CD4-positive, alpha-beta T cell treated with Interleukin-6 at 100 ng/mL for 8 hours (primary cell): ENCODE data around the gene GPSM1.

Source experiments
- DNase-seq: peaks from one replicate; pipeline ENCODE4 v3.0.0-alpha.2; 2020; ENCODE audit warnings: mixed read lengths, low spot score

Gene GPSM1

DNA sequence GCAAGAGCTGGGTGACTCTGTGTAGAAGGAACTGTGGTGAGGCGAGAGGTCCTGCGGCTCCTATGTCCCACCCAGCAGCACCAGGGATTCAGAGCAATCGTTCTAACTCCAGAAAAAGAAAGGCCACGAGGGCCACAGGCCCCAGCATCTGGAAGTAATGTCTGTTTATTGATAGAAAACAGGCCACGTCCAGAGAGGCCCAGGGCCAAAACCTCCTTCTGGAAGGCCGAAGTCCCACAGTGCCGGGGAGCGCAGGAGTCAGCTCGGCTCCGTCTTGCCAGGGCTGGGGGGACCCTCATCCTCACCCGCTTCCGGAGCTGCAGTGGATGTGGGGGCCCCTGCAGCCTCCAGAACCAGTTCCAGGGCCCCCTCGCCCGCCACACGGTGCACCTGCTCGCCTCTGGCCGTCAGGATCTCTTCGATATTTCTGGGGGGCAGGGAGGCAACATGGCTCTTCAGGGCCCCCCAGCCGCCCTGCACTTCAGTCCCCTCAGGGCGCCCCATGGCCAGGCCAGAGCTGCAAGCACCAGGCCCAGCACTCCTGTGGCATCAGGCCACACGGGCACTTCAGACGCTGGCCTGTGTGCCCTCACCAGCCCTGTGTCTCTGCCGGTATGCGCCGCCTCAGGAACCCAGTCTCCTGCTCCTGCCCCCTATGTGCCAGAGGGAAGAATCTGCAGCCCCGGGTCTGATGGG, 34.6 kb downstream of the GPSM1 start:
- DNase-seq, result no peak

GRCh38 chr9:136362450-136362784, 35.1 kb downstream of the GPSM1 start:
- no peak for DNase-seq

- DNase-seq, result peak; percentile 96
Observed at GRCh38 chr9:136363106-136363948, 36.0 kb downstream of the GPSM1 start, which contains the start of gene DNLZ. Gene DNLZ (minus strand): TSS chr9:136363744. CDS start chr9:136363714, 30 bp downstream.

GRCh38 chr9:136363949-136364748, 36.8 kb downstream of the GPSM1 start:
- DNase-seq, result no peak

DNA sequence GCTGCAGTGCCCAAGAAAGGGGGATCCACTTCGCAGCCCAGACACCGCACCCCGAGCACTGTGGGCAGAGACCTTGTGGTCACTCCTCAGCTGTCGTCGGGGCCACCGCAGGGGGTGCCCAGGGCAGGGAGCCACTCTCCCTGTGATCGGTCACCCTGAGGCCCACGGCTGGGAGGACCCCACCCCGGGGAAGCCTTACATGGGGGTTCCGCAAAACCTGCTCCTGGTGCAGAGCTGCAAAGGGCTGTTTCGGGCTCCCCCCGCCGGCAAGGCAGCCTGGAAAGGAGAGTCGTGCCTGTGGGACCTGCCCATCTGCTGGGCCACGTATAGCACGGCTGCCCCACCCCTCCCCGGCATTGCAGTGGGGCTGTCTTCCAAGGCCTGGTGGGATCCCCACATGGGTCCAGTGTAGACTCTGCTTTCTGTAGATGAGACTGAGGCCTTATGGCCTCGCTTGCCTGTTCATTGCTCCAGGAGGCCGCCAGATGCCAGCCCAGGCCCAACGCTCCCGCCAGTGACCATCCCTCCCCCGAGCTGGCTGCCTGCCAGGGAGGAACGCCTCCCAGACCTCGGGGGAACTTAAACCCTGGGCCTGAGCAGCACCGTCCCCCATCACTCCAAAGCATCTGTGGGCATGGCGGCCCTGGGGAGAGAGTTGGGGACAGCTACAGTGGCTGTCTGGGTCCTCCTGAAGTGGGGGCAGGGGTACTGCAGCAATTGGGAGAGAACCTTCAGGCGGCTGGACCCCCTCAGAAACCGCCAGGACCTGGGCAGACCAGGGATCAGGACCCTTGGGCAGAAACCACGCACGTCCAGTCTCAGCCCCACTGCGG, 37.8 kb downstream of the GPSM1 start:
- no peak for DNase-seq

- no peak for DNase-seq
Observed at GRCh38 chr9:136365775-136366222, 38.5 kb downstream of the GPSM1 start.

GRCh38 chr9:136366826-136367225, 39.5 kb downstream of the GPSM1 start:
- DNase-seq, result no peak

GRCh38 chr9:136367296-136368145, 40.2 kb downstream of the GPSM1 start:
- no peak for DNase-seq

DNA sequence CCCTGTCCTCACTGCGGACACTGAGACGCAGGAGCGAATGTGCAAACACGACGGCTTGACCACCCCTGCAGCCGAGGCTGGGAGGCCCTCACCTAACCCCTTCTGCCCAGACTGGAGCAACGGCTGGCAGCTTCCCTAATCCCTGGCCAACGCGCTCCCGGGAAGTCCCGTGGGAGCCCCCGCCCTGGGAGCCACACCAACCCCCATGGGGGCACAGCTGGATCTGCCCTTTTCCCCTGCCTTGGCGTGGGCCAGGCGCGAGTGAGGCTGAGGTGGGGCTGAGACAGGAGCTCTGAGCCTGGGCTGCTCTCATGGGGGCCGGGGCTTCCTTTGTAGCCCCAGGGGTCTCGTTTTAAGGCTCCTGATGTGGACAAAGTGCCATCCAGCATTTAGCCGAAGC, 40.9 kb downstream of the GPSM1 start:
- no peak for DNase-seq

GRCh38 chr9:136370037-136370436, 42.7 kb downstream of the GPSM1 start:
- DNase-seq, result no peak

DNA sequence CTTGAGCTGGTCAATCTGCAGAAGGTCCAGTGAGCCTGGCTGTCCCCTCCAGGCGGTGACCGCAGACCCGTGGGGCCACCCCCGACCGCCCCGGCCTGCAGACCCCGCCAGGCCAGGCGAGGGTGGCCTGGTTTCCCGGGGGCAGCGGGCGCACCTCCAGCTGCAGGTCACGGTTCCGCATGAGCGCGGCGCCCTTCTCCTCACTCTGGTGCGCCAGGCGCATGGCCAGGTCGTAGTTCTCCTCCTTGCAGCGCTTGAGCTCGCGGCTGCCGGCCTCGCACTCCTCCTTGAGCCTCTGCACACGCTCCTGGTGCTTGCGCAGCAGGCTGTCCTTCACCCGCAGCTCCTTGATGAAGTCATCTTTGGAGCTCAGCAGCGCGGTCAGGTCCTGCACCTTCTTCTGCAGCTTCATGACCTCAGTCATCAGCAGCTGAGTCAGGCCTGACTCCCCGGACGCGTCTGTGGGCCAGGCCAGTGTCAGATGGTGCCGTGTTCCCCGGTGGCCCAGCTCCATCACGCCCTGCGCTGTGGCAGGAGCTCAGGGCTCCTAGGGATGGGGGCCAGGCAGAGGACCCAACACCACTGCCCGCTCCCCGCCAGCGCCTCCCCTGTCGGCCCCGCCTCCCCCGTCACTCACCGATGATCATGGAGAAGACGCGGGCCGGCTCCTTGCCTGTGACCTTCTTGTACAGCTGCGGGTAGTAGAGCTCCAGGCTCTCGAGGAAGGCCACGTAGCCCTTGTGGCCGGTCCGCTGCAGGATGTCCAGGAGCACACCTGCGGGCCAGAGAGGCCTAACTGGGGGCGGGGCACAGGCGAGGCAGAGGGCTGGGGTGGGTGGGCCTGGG, 43.6 kb downstream of the GPSM1 start:
- DNase-seq, result no peak

- no peak for DNase-seq
Observed at GRCh38 chr9:136371533-136371880, 44.2 kb downstream of the GPSM1 start.

DNA sequence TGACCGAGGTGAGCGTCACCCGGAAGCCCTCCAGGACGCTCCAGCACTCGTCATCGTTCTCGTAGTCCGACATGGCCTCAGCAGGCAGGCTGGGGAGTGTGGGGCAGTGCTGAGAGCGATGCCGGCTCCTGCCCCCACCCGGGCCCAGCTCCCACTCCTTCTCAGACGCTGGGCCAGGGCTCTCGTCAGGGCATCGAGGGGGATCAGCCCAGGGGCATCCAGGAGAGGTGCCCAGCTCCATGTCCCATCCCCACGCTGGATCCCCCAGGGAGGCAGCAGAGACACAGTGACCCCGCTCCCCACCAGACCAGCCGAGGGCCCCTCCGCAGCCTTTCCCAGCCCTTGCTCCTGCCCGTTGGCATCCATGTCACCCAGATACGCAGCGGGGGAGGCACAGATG, 44.7 kb downstream of the GPSM1 start:
- no peak for DNase-seq

- DNase-seq, result no peak
Observed at GRCh38 chr9:136372561-136373299, 45.4 kb downstream of the GPSM1 start.

DNA sequence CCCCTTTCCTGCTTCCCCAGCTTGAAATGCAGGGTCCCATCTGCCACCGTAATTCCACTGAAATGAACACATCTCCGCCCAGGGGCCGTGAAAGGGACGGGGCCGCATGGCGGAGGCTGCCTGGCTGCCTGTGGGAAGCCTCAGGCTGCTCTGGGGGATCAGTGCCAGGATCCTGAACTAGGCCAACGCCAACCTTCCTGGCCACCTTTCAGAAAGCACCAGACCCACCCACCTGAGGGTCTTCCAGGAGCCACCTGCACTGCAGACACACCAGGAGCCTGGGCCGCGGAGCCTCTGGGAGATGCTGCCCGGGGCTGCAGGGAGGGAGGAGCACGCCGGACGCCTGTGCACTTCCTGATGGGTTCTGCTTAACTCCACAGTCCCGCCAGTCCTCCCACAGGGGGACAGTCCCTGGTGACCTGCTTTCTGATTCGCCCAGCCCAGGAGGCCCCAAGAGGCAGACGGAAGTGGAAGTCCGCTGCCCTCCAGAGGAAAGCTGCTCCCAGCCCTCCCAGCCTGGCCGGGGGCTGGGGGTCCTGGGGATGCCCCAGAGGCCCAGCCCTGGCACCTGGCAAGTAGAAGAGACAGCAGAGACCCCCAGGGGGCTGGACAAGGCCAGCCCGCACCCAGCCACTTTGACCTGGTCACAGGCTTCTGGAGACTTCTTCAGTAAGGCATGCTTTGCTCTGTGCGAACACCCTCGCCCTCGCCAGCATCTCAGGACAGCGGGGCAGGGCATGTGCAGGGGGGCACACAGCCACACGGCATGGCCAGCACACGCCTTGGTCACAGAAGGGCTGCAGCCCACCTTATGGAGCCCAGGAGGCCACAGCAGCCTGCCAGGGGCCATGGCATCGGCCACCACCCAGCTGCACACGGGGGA, 46.2 kb downstream of the GPSM1 start, which contains the start of gene CARD9:
TSS of gene CARD9 (minus strand) at position 370 of the 883 bp plus-strand sequence. CDS start 1,591 bp downstream, outside the sequence.
- no peak for DNase-seq

- no peak for DNase-seq
Observed at GRCh38 chr9:136374183-136374575, 46.8 kb downstream of the GPSM1 start.

DNA sequence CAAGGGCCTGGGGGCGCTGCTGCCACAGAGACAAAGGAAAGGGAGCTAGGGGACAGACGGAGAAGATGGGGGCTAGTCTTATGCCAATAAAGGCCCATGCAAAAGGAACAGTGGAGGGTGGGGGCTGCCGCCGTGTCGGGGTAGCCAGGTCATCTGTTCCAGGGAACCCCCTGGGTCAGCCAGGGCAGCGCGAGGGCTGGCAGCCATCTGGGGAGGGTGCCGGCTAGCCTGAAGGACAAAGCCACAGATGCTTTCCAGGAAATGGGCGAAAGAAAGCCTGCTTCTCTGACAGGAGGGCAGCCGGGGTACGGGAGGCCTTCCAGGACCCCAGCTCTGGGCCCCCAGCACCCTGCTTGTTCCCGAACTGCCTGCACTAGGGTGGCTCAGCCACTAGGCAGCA, 47.8 kb downstream of the GPSM1 start:
- no peak for DNase-seq

- no peak for DNase-seq
Observed at GRCh38 chr9:136376457-136376856, 49.1 kb downstream of the GPSM1 start.
